ENCODE results near the gene EEF1AKMT1.

The EEF1AKMT1 gene

GRCh38 chr13:20773194-20774080, at the start of gene EEF1AKMT1:
TSS of gene EEF1AKMT1 (minus strand) at chr13:20773961. CDS start at chr13:20757598, 16,363 bp downstream.
- peak; percentile 86 to 93 (median 90) for DNase-seq

- DNase-seq = no peak
Measured at GRCh38 chr13:20823071-20823470, 49.3 kb upstream of the EEF1AKMT1 start.

DNA sequence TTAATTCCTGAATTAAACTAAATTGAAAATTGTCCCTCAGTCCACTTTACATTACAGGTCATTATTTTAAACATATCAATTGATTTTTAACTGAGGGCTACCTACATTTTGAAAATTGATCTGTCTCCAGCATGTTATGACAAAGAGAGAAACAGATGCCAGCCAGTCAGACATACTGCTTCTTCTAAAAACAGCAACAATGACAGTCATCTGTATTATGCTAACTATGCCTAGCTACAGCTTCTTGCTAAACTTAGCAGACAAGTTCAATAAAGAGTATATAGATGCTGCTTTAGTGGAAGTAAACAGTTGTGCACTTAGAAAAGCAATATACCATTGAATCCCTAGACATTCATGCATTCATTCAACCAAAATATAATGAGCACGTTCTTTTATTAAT, 48.6 kb upstream of the EEF1AKMT1 start:
- no peak for DNase-seq

GRCh38 chr13:20819715-20820114, 46.0 kb upstream of the EEF1AKMT1 start:
- DNase-seq = no peak

DNA sequence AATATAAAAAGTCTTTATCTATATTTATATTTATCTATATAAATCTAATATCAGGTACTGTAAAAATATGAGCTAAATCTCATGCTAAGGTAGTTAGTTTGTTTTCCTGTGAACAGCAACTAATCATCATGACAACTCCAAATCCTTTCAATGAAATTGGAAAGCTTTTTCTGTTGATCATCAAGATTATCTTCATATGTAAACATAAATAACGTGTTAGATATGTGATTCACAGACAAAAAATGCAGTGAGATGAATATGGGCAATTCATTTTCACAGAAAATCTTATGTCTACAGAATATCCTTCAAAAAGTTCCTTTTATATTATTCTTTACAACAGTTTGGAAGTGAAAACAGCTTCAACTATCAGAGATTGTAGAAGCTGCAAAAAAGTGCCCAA, 41.7 kb upstream of the EEF1AKMT1 start:
- DNase-seq = no peak

DNA sequence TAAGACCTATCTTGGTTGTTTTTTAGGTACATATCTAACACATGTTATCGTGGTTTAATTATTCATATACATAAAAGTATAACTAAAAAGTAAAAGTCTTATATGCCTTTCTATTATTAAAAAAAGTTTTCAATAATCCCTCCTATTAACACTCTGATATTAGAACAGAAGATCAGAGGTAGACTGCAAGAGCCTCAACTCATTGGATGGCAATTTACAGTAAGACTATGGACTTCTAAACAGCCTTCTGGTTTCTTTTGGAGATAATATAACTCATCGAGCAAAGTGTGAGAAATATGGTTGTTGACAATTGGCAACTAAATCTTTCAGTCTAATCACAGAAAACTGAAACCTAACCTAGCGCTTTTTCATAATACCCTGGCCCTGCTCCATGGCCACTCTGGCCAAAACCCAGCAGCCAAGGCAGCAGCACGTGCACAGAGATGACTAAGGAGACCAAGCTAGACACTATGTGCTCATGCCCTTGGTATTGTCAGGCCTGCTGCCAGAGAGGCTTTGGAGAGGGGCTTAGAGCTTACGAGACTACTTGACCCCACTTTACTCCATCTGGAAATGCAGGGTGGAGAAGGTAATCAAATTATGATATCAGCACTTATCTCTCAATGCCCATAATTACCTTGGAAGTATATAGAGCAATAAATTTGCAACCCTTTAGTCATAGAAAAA, 40.6 kb upstream of the EEF1AKMT1 start:
- peak in 1 of 3 experiments; percentile 51 for DNase-seq

DNA sequence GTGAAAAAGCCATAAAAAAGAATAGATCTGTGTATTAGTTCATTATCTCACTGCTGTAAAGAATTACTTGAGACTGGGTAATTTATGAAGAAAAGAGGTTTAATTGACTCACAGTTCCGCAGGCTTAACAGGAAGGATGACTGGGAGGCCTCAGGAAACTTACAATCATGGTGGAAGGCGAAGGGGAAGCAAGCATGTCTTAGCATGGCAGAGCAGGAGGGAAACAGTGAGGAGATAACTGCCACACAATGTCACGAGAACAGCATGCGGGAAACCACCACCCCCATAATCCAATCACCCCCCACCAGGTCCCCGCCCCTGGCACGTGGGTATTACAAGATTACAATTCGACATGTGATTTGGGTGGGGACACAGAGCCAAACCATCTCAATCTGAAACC, 39.1 kb upstream of the EEF1AKMT1 start:
- no peak for DNase-seq

DNA sequence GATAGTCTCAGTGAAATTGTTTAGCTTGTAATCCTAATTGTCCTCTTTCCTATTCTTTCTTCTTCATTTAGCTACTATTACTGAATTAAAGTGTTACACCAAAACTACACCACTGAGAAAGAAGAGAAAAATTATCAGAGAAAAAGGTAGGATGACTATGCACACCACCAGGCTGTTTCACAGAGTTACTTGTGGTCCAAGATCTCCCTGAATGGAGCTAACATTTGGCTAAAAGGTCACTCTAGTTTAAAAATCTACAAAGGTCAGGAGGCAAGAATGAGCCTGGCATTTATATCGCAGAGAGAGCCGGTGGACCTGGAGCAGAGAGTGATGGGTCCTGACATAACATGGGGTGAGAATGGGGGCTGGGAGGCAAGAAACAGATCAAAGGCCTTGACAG, 37.0 kb upstream of the EEF1AKMT1 start:
- no peak for DNase-seq

DNA sequence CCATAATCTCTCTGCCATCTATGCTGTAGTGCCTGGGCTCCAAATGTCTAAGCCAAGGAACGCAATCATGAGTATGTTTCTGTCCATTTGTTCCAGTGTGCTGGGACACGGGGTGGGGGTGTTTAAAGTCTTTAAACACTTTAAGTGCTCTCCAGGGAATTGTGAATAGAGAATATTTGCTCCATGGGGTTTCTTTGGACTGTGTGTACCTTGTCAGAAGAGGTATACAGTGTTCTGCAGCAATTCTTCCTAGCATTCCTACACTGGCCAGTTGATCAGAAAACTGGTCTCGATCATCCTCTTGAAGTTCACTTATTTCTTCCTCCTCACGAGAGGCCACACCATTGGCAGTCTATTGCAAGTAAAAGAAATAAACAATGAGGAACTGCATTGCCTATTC, 35.1 kb upstream of the EEF1AKMT1 start:
- no peak for DNase-seq

GRCh38 chr13:20803180-20803965, 29.6 kb upstream of the EEF1AKMT1 start:
- DNase-seq = no peak

GRCh38 chr13:20801707-20802106, 27.9 kb upstream of the EEF1AKMT1 start:
- no peak for DNase-seq

DNA sequence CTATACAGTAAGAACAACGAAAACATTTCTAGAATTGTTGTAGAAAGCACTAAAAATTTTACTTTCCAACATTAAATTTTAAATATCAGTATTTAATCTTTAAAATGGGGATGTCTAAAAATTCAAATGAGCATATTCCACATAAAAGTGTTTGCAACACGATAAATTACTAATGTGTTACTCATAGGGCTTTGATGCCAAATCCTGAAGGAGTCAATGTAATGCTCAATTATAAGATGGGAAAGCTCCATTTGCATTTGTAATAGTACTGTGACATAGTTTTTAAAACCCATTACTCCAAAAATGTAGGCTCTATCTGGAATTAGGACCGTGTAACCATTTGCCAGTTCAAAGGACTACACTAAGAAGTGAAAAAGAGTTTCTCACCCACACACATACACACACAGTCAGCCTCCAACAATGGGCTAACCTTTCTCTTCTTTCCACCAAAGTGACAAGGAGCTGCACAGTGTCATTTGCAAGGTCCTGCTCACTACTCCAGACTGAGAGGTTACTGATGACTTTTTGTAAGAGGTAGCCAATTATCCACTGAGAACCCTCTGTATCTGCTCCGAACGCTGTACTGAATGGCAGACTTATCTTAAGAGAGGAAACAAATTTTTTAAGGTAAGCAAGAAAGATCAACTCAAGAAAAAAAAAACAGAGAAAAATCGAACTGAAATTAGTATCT, 26.1 kb upstream of the EEF1AKMT1 start:
- no peak for DNase-seq

DNA sequence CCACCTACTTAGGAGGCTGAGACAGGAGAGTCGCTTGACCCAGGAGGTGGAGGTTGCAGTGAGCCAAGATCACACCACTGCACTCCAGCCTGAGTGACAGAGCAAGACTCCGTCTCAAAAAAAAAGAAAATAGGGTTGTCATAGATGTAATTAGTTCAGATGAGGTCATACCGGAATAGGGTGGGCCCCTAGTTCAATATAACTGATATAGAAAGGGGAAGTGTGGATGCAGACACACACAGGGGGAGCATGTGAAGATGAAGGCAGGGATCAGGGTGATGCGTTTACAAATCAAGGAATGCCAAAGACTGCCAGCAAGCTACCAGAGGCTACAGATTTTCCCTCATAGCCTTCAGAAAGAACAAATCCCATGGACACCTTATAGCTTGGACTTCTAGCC, 24.3 kb upstream of the EEF1AKMT1 start:
- no peak for DNase-seq

DNA sequence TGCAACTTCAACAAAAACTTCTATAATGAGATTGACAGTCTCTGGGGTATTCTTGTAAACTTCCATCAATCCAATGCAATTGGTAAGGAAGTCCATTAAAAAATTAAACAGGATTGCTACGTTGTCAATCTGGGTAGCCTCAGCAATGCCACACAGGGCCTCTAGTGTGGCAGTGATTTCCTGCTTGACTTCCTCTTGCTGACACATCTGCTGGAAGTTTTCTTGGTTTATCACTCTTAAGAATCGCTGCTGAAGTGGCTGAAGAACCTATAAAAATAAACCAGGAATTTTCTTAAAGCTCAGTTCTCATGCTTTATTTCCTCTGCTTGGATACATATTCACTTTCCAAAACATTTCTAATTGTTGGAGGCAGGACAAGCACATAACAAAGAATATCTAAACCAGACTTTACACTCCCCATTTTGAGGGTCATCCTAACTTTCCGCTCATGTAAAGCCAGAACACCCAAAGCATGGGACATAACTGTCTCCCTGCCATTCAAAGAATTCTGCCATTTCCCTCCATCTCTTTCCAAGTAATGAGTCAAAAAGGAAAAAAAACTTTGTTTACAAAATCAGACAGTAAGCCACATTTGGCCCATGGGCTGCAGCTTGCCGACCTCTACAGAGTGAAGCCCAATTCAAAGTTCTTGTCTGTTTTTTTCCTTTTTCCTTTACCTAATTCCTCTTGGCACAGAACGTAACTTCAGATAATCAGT, 23.2 kb upstream of the EEF1AKMT1 start:
- DNase-seq = no peak

GRCh38 chr13:20789665-20790064, 15.9 kb upstream of the EEF1AKMT1 start:
- DNase-seq = no peak

- DNase-seq = no peak
Measured at GRCh38 chr13:20788312-20788711, 14.6 kb upstream of the EEF1AKMT1 start.

DNA sequence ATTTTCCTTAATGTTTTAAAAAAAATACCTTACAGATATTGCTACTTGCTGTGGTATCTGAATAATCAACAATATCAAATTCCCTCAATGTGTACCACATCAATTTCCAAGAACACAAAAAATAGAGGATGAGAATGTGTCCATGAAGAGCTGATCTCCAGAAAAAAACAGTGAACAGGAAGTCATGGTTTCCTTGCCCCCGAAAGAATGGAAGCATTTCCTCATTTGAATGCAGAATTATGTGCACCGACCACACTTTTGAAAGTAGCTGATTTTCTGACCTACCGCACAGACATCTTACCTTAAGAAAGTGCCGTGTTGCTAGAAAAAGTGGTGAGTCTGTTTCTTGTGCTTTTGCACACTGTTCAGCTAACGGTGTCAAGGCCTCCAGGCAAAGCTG, 13.4 kb upstream of the EEF1AKMT1 start:
- DNase-seq = no peak

DNA sequence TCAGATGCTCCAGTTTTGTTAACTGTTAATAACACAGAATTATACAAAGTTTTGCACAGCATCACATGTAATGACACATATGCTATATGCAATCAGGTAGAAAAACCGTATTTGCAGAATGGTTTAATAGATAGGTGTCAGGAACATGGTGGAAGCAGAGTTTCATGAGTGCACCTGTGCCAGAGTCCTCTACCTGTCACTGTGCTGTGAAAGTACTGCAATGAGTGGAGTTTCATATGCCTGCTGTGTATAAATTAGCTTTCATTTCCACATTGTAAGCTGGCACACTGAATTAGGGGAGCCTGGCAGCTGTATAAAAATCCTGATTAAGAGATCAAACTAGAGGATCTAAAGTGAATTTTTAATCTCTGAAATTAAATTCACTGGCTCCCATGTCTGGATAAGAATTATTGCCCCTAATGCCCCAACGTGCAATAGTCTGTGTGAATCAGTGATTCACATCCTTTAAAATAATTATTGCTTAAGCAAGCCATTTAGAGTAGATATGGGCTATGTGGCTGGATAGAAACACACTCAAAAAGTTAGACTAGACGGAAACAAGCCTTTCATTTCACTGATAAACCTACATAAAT, 8.5 kb upstream of the EEF1AKMT1 start:
- DNase-seq = no peak

GRCh38 chr13:20780317-20780716, 6.6 kb upstream of the EEF1AKMT1 start:
- DNase-seq = no peak

DNA sequence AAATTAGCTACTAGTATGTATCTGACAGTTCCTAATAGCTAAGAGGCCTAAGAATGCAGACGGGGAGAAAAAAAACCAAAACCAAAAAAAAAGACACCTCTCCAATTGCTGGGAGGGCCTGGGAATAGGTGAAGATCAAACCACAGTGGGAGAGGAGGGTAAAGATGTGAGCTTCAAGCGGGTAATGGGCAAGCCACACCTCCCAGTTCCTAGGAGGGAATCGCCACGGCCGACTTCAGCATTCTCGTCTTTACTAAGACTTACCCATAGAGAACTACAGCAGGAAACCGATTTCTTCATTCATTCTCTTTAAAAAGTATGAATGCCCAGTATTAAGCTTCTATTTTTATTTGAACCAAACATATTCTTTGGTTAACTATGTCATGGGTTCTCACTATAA, 5.6 kb upstream of the EEF1AKMT1 start:
- DNase-seq = no peak

DNA sequence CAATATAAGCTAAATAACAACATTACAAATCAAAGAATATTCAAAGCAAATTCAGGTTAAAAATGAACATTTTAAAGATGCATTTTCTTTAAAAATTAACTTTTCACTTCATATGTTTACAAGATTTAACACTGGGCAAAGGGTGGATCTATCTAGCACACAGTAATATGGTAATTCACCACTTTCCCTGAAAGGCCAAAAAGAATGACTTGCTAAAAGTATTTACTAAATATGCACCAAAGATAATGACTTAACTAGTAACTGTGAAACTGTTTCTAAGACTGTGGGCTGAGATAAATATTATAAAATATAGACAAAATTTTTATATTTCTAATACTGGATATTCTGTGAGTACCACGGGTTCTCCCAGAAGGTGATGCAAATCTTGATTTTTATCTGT, 4.5 kb upstream of the EEF1AKMT1 start:
- DNase-seq = no peak

DNA sequence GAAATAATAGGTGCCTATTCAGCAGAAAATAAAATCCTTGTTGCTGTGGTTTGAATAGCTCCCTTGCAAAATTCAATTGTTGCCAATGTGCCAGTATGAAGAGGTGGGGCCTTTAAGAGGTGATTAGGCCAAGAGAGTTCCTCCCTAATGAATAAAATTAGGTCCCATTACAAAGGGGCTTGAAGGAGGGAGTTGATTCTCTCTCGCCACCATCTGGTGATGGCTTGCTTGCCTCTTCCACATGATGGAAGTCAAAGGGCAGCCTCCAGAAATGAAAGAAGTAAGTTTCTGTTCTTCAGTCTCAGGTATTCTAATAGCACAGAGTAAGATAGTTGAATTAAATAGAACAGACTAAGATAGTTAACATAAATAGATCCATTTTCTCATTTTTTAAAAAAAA, 3.0 kb upstream of the EEF1AKMT1 start:
- DNase-seq = no peak

Data from NCI-H1417 (cell line).